HPDE6-E6E7 (cell line): Measurements from ENCODE around the gene CCDC85A.
A peak's percentile ranks its signal among the peaks of the same experiment; 100 is the strongest.

Experiments used
- DNase-seq: peaks from one replicate; pipeline ENCODE4 v3.0.0; 2011; ENCODE audit warnings: missing footprints; ENCODE audit errors: extremely low spot score

The CCDC85A gene

GRCh38 chr2:56239030-56239429, 55.2 kb downstream of the CCDC85A start:
- no peak for DNase-seq

GRCh38 chr2:56239437-56239836, 55.6 kb downstream of the CCDC85A start:
- no peak for DNase-seq

- no peak for DNase-seq
Observed at GRCh38 chr2:56240210-56240609, 56.4 kb downstream of the CCDC85A start.

GRCh38 chr2:56244506-56244905, 60.7 kb downstream of the CCDC85A start:
- DNase-seq: no peak

GRCh38 chr2:56244911-56245530, 61.2 kb downstream of the CCDC85A start:
- no peak for DNase-seq

GRCh38 chr2:56248965-56249742, 65.4 kb downstream of the CCDC85A start:
- no peak for DNase-seq

- DNase-seq: no peak
Observed at GRCh38 chr2:56250153-56250729, 66.5 kb downstream of the CCDC85A start.

- no peak for DNase-seq
Observed at GRCh38 chr2:56260415-56260814, 76.6 kb downstream of the CCDC85A start.

GRCh38 chr2:56262241-56262640, 78.5 kb downstream of the CCDC85A start:
- DNase-seq: no peak

- DNase-seq: no peak
Observed at GRCh38 chr2:56263876-56264275, 80.1 kb downstream of the CCDC85A start.

- no peak for DNase-seq
Observed at GRCh38 chr2:56266761-56267414, 83.1 kb downstream of the CCDC85A start.

GRCh38 chr2:56267415-56267788, 83.6 kb downstream of the CCDC85A start:
- no peak for DNase-seq

- no peak for DNase-seq
Observed at GRCh38 chr2:56268856-56269255, 85.1 kb downstream of the CCDC85A start.

- no peak for DNase-seq
Observed at GRCh38 chr2:56271275-56271674, 87.5 kb downstream of the CCDC85A start.

GRCh38 chr2:56285224-56285623, 101.4 kb downstream of the CCDC85A start:
- DNase-seq: no peak

- DNase-seq: no peak
Observed at GRCh38 chr2:56286936-56287335, 103.1 kb downstream of the CCDC85A start.

GRCh38 chr2:56287508-56287907, 103.7 kb downstream of the CCDC85A start:
- DNase-seq: no peak

GRCh38 chr2:56287974-56288373, 104.2 kb downstream of the CCDC85A start:
- peak; percentile 6 for DNase-seq

- DNase-seq: no peak
Observed at GRCh38 chr2:56288838-56289580, 105.2 kb downstream of the CCDC85A start.

- no peak for DNase-seq
Observed at GRCh38 chr2:56291711-56292110, 107.9 kb downstream of the CCDC85A start.

- DNase-seq: no peak
Observed at GRCh38 chr2:56292951-56293350, 109.2 kb downstream of the CCDC85A start.

- no peak for DNase-seq
Observed at GRCh38 chr2:56295666-56296065, 111.9 kb downstream of the CCDC85A start.
